IgD-negative memory B cell (primary cell): ENCODE data around the gene KLHDC7A. TPM values are rescaled to one million over a fixed set of nuclear protein-coding genes. Genes with fewer than 3 reads are reported as not detected.
A peak's percentile ranks its signal among the peaks of the same experiment; 100 is the strongest.

Experiments
- H3K27ac Mint-ChIP-seq, 3 donors: one replicate each; pipeline ENCODE4 v1.8.0; 2020 to 2022; ENCODE audit warnings: mild to moderate bottlenecking in 3 of 3, mixed read lengths in 3 of 3, moderate library complexity in 1 of 3
- H3K27me3 Mint-ChIP-seq: one replicate; pipeline ENCODE4 v1.8.0; 2021; ENCODE audit warnings: mixed read lengths
- H3K36me3 Mint-ChIP-seq: one replicate; pipeline ENCODE4 v1.8.0; 2020; ENCODE audit warnings: mild to moderate bottlenecking, mixed read lengths
- H3K4me1 Mint-ChIP-seq, 3 donors: one replicate each; pipeline ENCODE4 v1.8.0; 2020 to 2022; ENCODE audit warnings: mixed read lengths in 3 of 3, mild to moderate bottlenecking in 1 of 3
- H3K4me3 Mint-ChIP-seq, 4 donors: one replicate each; pipeline ENCODE4 v1.8.0; 2020 to 2022; ENCODE audit warnings: mild to moderate bottlenecking in 4 of 4, mixed read lengths in 4 of 4, moderate library complexity in 3 of 4
- H3K9me3 Mint-ChIP-seq, 3 donors: one replicate each; pipeline ENCODE4 v1.8.0; 2020 to 2021; ENCODE audit warnings: mixed read lengths in 3 of 3, mild to moderate bottlenecking in 1 of 3
- polyA plus RNA-seq: library from polyadenylated mRNA; unstranded; fragments of 300-500 nt; fragmentation: Illumina TruSeq; gene quantifications from one replicate; pipeline ENCODE4 v1.2.3, GENCODE V29; 2021

KLHDC7A gene
- polyA plus RNA-seq, 1 donor from 2014 or later = not detected

DNA sequence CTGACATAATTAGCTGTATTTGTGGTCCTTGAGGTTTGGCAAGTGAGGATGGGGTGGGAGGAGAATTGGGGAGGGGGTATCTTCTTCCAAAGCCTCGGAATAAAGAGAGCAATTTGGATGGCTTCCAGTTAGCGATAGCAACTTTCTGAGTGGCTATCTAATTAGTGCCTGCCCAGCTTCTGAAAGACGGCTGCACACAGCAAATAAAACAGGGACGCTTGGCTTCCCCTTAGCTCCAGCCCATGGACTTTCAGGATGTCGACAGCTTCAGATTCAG, 31.1 kb downstream of the KLHDC7A start:
- H3K36me3 Mint-ChIP-seq = peaks cover 2% of the 10 kb centered on the region
- peaks cover 7% of the 10 kb centered on the region for H3K27me3 Mint-ChIP-seq
- H3K27ac Mint-ChIP-seq = no peak overlapping the region
- H3K4me1 Mint-ChIP-seq = no peaks in the 10 kb centered on the region
- H3K4me3 Mint-ChIP-seq = peak overlapping the region in 1 of 4 donors; percentile 37
- H3K9me3 Mint-ChIP-seq = peaks cover 5 to 28% (median 9%) of the 10 kb centered on the region in 3 donors

DNA sequence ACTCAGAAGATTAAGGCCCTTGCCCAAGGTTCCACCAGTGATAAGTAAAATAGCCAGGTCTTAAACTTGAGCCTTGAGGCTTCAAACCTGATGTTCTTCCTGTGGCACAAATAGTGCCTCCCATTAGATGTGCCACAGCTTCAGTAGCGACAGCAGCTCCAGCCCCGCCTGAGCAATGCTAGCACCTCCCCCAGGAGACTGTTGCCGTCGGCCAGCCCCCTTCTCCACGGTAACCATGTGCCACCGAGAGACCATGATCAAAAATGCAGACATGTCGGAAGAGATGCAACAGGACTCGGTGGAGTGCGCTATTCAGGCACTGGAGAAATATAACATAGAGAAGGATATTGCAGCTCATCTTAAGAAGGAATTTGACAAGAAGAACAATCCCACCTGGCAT, 32.2 kb downstream of the KLHDC7A start:
- H3K4me3 Mint-ChIP-seq = no peak overlapping the region
- H3K27me3 Mint-ChIP-seq = peaks cover 7% of the 10 kb centered on the region
- H3K4me1 Mint-ChIP-seq = no peaks in the 10 kb centered on the region
- peaks cover 6 to 34% (median 12%) of the 10 kb centered on the region in 3 donors for H3K9me3 Mint-ChIP-seq
- peaks cover 2% of the 10 kb centered on the region for H3K36me3 Mint-ChIP-seq
- H3K27ac Mint-ChIP-seq = peak overlapping the region in 1 of 3 donors; percentile 7

- Mint-ChIP-seq H3K27ac (no peak overlapping the region), H3K4me3 (no peak overlapping the region), H3K27me3 (peaks cover 6% of the 10 kb centered on the region), H3K36me3 (no peaks in the 10 kb centered on the region), H3K9me3 (peaks cover 9 to 29% (median 11%) of the 10 kb centered on the region in 3 donors), H3K4me1 (no peaks in the 10 kb centered on the region)
These were observed 33.3 kb downstream of the KLHDC7A start for GRCh38 chr1:18513995-18514394.

- H3K4me1 Mint-ChIP-seq = no peaks in the 10 kb centered on the region
- peaks cover 9 to 28% (median 11%) of the 10 kb centered on the region in 3 donors for H3K9me3 Mint-ChIP-seq
- H3K27me3 Mint-ChIP-seq = peaks cover 7% of the 10 kb centered on the region
- H3K4me3 Mint-ChIP-seq = no peak overlapping the region
- no peaks in the 10 kb centered on the region for H3K36me3 Mint-ChIP-seq
- H3K27ac Mint-ChIP-seq = no peak overlapping the region
These were observed 34.5 kb downstream of the KLHDC7A start for GRCh38 chr1:18515120-18515667.

- Mint-ChIP-seq H3K27me3 (peaks cover 7% of the 10 kb centered on the region), H3K9me3 (peaks cover 9 to 32% (median 11%) of the 10 kb centered on the region in 3 donors), H3K4me3 (no peak overlapping the region), H3K27ac (no peak overlapping the region), H3K36me3 (no peaks in the 10 kb centered on the region), H3K4me1 (no peaks in the 10 kb centered on the region)
These were observed 35.7 kb downstream of the KLHDC7A start for GRCh38 chr1:18516473-18516872.

DNA sequence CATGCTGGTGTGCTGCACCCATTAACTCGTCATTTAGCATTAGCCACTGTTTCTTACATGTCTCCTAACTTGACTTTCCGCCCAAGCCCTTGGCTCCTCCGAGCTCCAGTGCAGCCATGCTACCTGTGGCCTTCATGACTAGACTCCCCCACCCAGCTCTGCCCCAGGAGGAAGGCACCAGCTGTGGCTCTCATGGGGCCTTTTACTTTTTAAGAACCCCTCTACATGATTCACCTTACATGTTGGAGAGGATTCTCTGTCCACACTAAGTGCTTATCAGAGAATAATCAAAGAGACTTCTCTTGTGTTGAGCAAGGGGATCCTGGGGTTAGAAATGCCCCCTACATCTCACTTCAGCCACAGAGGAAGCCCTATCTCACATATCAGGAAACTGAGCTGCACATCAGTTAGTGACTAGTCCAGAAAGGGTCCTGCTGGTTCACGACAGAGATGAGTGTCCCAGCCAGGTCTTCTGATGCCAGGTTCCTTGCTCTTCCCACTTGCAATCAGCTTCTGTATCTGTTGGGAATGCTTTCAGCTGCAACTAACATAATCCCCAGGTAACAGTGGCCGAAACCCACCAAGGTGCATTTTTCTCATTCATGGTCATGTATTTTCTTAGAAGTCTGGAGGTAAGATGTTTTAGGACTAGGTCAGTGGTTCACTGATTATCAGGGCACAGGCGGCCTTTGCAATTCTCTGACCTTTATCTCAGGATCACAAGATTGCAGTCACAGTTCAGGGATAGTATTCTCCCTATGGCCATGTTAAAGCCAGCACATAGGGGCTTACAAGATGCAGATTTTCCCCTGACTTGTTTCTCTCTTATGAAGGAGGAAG, 45.9 kb downstream of the KLHDC7A start:
- H3K4me3 Mint-ChIP-seq = no peak overlapping the region
- H3K9me3 Mint-ChIP-seq = peaks cover 0 to 5% (median 2%) of the 10 kb centered on the region in 3 donors
- H3K36me3 Mint-ChIP-seq = no peaks in the 10 kb centered on the region
- no peaks in the 10 kb centered on the region for H3K4me1 Mint-ChIP-seq
- peaks cover 8% of the 10 kb centered on the region for H3K27me3 Mint-ChIP-seq
- no peak overlapping the region for H3K27ac Mint-ChIP-seq

- peaks cover 0 to 2% (median 0%) of the 10 kb centered on the region in 3 donors for H3K4me1 Mint-ChIP-seq
These were observed 46.8 kb downstream of the KLHDC7A start for GRCh38 chr1:18527514-18527913.

GRCh38 chr1:18527921-18528320, 47.2 kb downstream of the KLHDC7A start:
- Mint-ChIP-seq H3K36me3 (no peaks in the 10 kb centered on the region), H3K9me3 (peaks cover 0 to 7% (median 0%) of the 10 kb centered on the region in 3 donors), H3K4me3 (no peak overlapping the region), H3K27me3 (peaks cover 9% of the 10 kb centered on the region), H3K4me1 (peaks cover 0 to 2% (median 0%) of the 10 kb centered on the region in 3 donors), H3K27ac (no peak overlapping the region)

More at GRCh38 chr1:18527514-18527913, 46.8 kb downstream of the KLHDC7A start:
- Mint-ChIP-seq H3K9me3 (peaks cover 0 to 7% (median 0%) of the 10 kb centered on the region in 3 donors), H3K27me3 (peaks cover 9% of the 10 kb centered on the region), H3K27ac (no peak overlapping the region), H3K4me3 (no peak overlapping the region), H3K36me3 (no peaks in the 10 kb centered on the region)

- H3K27me3 Mint-ChIP-seq = peaks cover 14% of the 10 kb centered on the region
- no peaks in the 10 kb centered on the region for H3K36me3 Mint-ChIP-seq
- peaks cover 0 to 2% (median 0%) of the 10 kb centered on the region in 3 donors for H3K4me1 Mint-ChIP-seq
These were observed 47.9 kb downstream of the KLHDC7A start for GRCh38 chr1:18528616-18529015.

GRCh38 chr1:18529714-18530113, 49.0 kb downstream of the KLHDC7A start:
- H3K27me3 Mint-ChIP-seq = peaks cover 14% of the 10 kb centered on the region

More at GRCh38 chr1:18528616-18529015, 47.9 kb downstream of the KLHDC7A start:
- Mint-ChIP-seq H3K9me3 (peaks cover 0 to 6% (median 0%) of the 10 kb centered on the region in 3 donors), H3K4me3 (no peak overlapping the region), H3K27ac (no peak overlapping the region)

GRCh38 chr1:18530587-18531502, 50.1 kb downstream of the KLHDC7A start:
- Mint-ChIP-seq H3K4me3 (no peak overlapping the region), H3K36me3 (no peaks in the 10 kb centered on the region), H3K4me1 (peaks cover 0 to 2% (median 0%) of the 10 kb centered on the region in 3 donors), H3K27me3 (peaks cover 14% of the 10 kb centered on the region), H3K9me3 (peaks cover 0 to 4% (median 0%) of the 10 kb centered on the region in 3 donors), H3K27ac (no peak overlapping the region)

More at GRCh38 chr1:18529714-18530113, 49.0 kb downstream of the KLHDC7A start:
- Mint-ChIP-seq H3K4me3 (no peak overlapping the region), H3K9me3 (peaks cover 0 to 4% (median 0%) of the 10 kb centered on the region in 3 donors), H3K4me1 (peaks cover 0 to 2% (median 0%) of the 10 kb centered on the region in 3 donors), H3K27ac (no peak overlapping the region), H3K36me3 (no peaks in the 10 kb centered on the region)

- Mint-ChIP-seq H3K4me3 (no peak overlapping the region), H3K27me3 (peaks cover 15% of the 10 kb centered on the region), H3K27ac (no peak overlapping the region), H3K4me1 (peaks cover 0 to 2% (median 0%) of the 10 kb centered on the region in 3 donors), H3K9me3 (peaks cover 0 to 4% (median 0%) of the 10 kb centered on the region in 3 donors), H3K36me3 (no peaks in the 10 kb centered on the region)
These were observed 50.7 kb downstream of the KLHDC7A start for GRCh38 chr1:18531503-18531845.

GRCh38 chr1:18532390-18533170, 51.9 kb downstream of the KLHDC7A start:
- Mint-ChIP-seq H3K36me3 (no peaks in the 10 kb centered on the region), H3K27ac (no peak overlapping the region), H3K9me3 (peaks cover 0 to 2% (median 0%) of the 10 kb centered on the region in 3 donors), H3K4me3 (no peak overlapping the region), H3K4me1 (peaks cover 0 to 2% (median 0%) of the 10 kb centered on the region in 3 donors), H3K27me3 (peaks cover 23% of the 10 kb centered on the region)

DNA sequence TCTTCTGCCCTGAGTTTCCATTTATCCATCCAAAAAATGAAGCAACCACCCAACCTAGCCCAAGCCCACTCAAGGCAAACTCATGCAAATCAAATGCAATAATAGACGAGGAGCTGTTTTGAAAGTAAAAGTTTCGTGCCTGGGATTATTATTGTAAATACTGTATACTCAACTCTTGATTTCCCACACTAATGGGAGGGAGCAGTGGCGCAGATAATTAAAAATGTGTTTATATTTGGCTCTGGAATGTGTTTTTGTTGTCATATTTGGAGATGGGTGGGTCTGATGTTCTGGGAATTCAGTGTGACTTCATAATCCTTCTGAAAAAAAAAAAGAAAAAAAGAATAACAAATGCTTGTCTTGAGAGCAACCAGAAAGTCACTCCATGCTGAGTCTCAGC, 52.5 kb downstream of the KLHDC7A start:
- Mint-ChIP-seq H3K9me3 (peaks cover 0 to 2% (median 0%) of the 10 kb centered on the region in 3 donors), H3K27me3 (peaks cover 25% of the 10 kb centered on the region), H3K4me3 (no peak overlapping the region), H3K4me1 (peaks cover 0 to 2% (median 0%) of the 10 kb centered on the region in 3 donors), H3K36me3 (no peaks in the 10 kb centered on the region), H3K27ac (no peak overlapping the region)
